ENCODE results near the gene ZBTB7B.

ZBTB7B gene

DNA sequence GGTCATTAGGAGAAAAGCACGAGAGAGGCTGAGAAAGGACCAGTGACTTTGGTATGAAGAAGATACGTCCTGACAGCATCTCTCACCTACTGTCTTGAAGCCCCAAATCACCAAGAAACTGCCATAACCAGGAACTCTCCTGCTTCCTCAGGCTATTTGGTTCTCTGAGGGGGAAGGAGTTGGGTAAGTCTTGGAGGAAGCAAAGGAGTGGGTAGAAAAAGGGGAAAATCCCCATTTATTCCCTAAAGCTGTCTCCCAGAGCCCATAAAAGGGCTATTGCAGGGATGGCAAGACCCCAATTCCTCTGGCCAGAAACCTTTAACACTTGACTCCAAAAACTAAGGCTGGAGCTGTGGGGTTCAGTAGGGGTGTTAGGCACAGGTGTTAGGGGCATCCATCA lies 44.6 kb upstream of the ZBTB7B start:
- Histone ChIP-seq H3K36me3 (peaks cover 17 to 32% (median 26%) of the 10 kb centered on the region in 11 experiments), H3K4me2 (peak overlapping the region in 7 of 11 experiments; percentile 5 to 97 (median 89); a peak in 9 of 22 replicates), H3K9ac (peak overlapping the region in 6 of 11 experiments; percentile 15 to 81 (median 48); a peak in 7 of 22 replicates), H3K4me3 (0 out of 20 replicates have a peak overlapping the region, but pooled peaks of 2 of the 10 experiments have one; percentile 3 to 7), H3K27ac (peak overlapping the region in 3 of 11 experiments; percentile 24 to 54 (median 38); a peak in 3 of 22 replicates), H3K9me3 (replicated peaks in 1 of 11) (no peaks in the 10 kb centered on the region), H3K27me3 (no peaks in the 10 kb centered on the region), H3K4me1 (peaks cover 72 to 85% (median 79%) of the 10 kb centered on the region in 10 experiments), H4K20me1 (peaks cover 0 to 26% (median 8%) of the 10 kb centered on the region in 11 experiments; a peak in 10 of 22 replicates)
- no peak for TF ChIP-seq Cebpa-rat (IDR thresholded peaks at IDR 0.05)

DNA sequence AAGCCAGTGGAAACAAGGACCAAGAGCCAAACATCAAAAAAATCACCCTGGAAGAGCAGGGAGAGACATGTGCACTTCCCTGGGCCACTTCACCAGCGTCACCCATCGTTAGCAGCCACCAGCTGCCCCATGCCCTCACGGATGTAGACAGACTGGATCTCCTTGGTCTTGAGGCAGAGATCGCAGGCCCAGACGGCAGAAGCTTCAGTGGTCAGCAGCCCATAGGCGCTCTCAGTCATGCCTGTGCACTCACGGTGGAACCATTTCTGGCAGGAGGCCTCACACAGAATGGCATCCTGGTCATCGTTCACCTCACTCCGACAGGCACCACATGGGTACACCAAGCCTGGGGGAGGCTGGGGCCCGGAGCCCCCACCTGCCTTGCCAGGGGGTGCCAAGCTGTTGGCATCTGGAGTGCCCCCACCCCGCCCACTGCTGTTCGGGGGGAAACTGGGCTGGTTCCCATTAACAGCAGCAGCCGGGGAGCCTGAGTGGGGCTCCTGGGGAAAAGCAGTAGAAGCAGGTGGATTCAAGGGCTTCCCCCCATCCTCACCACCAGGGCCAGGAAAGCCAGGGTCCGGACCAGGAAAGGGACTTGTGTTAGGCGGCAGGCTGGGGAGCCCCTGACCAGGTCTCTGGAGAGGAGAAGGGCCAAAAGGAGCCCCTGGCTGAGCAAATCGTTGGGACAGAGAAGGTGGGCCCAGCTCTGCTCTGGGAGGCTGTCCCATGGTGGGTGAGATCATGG lies 43.7 kb upstream of the ZBTB7B start:
- no peaks in the 10 kb centered on the region for H3K27me3 ChIP-seq
- peaks cover 0 to 20% (median 6%) of the 10 kb centered on the region in 11 experiments; a peak in 10 of 22 replicates for H4K20me1 ChIP-seq
- peak overlapping the region in 9 of 11 experiments; percentile 5 to 99 (median 89); a peak in 10 of 22 replicates for H3K4me2 ChIP-seq
- peak overlapping the region in 4 of 11 experiments; percentile 17 to 54 (median 31); a peak in 5 of 22 replicates for H3K27ac ChIP-seq
- peak overlapping the region in 3 of 10 experiments; percentile 6 to 79 (median 72); a peak in 2 of 20 replicates for H3K4me3 ChIP-seq
- no peak for TF ChIP-seq Cebpa-rat (IDR thresholded peaks at IDR 0.05)
- peaks cover 72 to 85% (median 79%) of the 10 kb centered on the region in 10 experiments for H3K4me1 ChIP-seq
- H3K9ac ChIP-seq = peak overlapping the region in 8 of 11 experiments; percentile 12 to 74 (median 36); a peak in 8 of 22 replicates
- H3K36me3 ChIP-seq = peaks cover 25 to 40% (median 34%) of the 10 kb centered on the region in 11 experiments
- H3K9me3 ChIP-seq (replicated peaks in 1 of 11) = no peaks in the 10 kb centered on the region

DNA sequence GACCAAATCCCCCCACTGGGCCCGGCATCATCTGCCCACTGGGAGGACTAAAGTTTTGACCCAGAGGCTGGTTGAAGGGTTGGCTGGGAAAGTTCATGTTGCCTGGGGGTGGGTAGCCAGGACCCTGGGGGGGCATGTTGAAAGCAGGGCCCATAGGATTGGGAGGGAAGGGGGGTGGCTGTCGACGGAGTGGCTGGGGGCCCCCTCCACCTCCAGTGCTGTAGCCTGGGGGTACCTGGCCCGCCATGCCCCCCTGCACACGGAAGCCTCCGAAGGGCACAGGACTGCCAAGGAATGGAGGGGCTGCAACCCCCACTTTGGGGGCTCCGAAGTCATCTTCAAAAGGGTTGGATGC lies 43.2 kb upstream of the ZBTB7B start:
- Histone ChIP-seq H3K9ac (peak overlapping the region in 6 of 11 experiments; percentile 10 to 74 (median 26); a peak in 7 of 22 replicates), H3K27ac (peak overlapping the region in 4 of 11 experiments; percentile 17 to 54 (median 31); a peak in 4 of 22 replicates), H3K9me3 (replicated peaks in 1 of 11) (no peaks in the 10 kb centered on the region), H3K4me3 (peak overlapping the region in 5 of 10 experiments; percentile 6 to 81 (median 72); a peak in 5 of 20 replicates), H3K4me2 (peak overlapping the region; percentile 21 to 99 (median 92); a peak in 16 of 22 replicates), H3K27me3 (no peaks in the 10 kb centered on the region), H3K36me3 (peaks cover 31 to 45% (median 39%) of the 10 kb centered on the region in 11 experiments), H3K4me1 (peaks cover 72 to 85% (median 78%) of the 10 kb centered on the region in 10 experiments), H4K20me1 (peaks cover 0 to 20% (median 5%) of the 10 kb centered on the region in 11 experiments; a peak in 10 of 22 replicates)
- no peak for TF ChIP-seq Cebpa-rat (IDR thresholded peaks at IDR 0.05)

DNA sequence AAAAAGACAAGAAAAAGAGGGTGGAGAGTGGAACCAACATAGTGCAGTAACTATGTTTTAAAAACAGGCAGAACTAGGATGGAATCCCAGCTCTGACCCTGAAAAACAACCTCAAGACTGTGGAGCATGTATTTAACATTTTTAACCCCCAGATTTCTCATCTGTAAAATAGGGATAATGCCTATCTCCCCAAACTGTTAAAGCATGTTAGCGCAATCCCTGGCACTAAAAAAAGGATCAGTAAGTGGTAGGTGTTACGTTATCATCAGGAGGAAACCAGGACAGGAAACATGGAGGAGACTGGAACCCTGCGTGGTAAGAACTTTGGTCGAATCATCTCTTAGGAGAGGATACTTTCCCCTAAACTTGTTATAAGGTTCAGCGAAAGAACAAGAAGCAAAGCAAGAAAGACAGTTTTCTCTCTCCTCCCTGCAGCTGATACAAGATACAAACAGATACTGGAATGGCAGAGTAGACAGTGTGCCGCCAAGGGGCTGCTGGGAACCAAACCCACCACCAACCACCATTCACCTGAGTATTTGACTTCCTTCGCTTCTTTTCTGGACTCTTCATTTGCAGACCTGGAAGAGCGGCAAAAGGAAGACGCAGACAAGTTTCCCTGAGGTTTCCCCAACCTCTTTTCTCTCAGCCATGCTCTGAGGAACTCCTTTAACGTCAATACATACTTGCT lies 42.0 kb upstream of the ZBTB7B start:
- Histone ChIP-seq H3K9ac (peak overlapping the region; percentile 92 to 99 (median 97)), H3K4me1 (peaks cover 63 to 85% (median 70%) of the 10 kb centered on the region in 10 experiments), H3K36me3 (peaks cover 42 to 57% (median 51%) of the 10 kb centered on the region in 11 experiments), H3K27me3 (no peaks in the 10 kb centered on the region), H3K9me3 (replicated peaks in 1 of 11) (no peaks in the 10 kb centered on the region), H4K20me1 (peaks cover 0 to 25% (median 7%) of the 10 kb centered on the region in 11 experiments; a peak in 11 of 22 replicates), H3K27ac (peak overlapping the region in 10 of 11 experiments; percentile 93 to 99 (median 98); a peak in 19 of 22 replicates), H3K4me3 (peak overlapping the region; percentile 72 to 90 (median 80)), H3K4me2 (peak overlapping the region; percentile 89 to 99 (median 94))
- TF ChIP-seq Cebpa-rat (IDR thresholded peaks at IDR 0.05) = no peak

DNA sequence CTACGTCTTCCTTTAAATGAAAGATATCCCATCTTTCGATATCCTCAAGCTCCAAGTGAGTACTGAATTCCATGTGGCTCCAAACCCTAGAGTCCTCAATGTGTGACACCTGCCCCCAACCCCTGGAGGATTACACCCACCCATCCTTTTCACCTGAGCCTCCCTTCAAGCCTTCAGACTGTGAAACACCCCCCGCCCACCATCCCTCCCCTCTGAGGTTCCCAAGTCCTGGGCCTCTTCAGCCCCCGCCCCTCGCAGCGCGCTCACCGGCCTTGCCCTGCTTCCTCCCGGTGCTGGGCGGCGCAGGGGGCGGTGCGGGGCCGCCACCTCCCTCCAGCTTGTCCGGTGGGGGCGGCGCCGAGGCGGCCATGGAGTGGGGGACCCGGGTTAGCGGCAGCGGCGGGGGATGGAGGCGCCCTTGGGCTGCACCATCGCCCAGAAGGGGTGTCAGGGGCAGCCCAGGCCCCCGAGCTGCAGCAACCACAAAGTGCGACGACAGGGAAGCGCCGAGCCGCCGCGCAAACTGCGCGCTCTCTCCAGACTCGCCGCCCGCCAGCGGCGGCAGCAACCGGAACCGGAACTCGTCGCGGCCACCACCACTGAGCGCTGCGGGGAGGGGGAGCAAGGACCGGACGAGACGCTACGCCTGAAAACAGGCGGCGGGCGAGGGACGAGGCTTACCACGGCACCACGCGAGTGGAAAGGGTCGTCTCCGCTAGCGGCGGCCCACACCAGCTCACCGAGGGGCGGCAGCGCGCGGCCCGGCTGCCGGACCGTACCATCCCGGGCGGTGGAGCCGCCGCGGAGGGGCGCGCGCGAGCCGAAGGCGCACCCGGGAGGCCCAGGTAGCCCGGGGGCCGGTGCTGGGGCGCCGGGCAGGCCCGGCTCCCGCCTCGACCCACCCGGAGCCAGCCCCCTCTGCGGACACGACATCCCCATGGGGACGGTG lies 41.1 kb upstream of the ZBTB7B start, which contains the start of gene PYGO2:
Gene PYGO2 (minus strand): TSS at position 576 of the 949 bp plus-strand sequence. CDS start 206 bp downstream, at position 370.
- H3K27ac ChIP-seq = peak within 1 kb of the TSS; percentile 93 to 99 (median 98)
- H3K36me3 ChIP-seq = peaks cover 51 to 66% (median 60%) of the 10 kb centered on the region in 11 experiments
- H3K9me3 ChIP-seq (replicated peaks in 1 of 11) = no peaks in the 10 kb centered on the region
- peaks cover 60 to 88% (median 67%) of the 10 kb centered on the region in 10 experiments for H3K4me1 ChIP-seq
- peak within 1 kb of the TSS; percentile 92 to 99 (median 97) for H3K9ac ChIP-seq
- H4K20me1 ChIP-seq = peaks cover 0 to 33% (median 14%) of the 10 kb centered on the region in 11 experiments; a peak in 12 of 22 replicates
- peak within 1 kb of the TSS; percentile 72 to 90 (median 80) for H3K4me3 ChIP-seq
- peak within 1 kb of the TSS; percentile 89 to 99 (median 94) for H3K4me2 ChIP-seq
- TF ChIP-seq Cebpa-rat (IDR thresholded peaks at IDR 0.05) = no peak
- H3K27me3 ChIP-seq = no peaks in the 10 kb centered on the region

DNA sequence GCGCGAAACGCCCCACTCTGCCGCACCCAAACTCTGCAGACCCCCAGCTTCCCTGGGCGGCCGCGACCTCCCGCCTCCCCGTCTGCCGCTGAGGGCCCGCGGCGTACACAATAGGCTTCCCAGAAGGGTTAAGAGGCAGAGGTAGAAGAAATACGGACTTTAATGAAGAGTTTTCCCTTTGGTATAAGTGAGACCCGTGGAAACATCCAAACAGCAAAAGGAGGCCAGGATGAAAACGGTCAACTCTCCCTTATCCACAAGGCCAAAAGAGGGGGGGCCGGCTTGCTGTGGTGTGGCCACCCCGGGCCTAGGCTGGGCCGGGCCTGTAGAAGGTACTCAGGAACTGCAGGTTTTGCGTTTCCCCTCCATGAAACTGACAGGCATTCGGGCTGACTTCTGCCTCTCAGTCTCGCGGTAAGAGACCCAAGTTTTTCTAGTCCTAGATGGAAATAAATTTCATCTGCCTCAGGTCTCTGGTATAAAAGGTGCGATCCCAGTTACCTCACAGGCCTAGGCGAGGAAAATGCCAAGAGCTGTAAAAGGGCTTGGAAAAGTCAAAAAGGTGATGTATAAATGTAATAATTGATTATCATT lies 40.3 kb upstream of the ZBTB7B start:
- peak overlapping the region; percentile 72 to 90 (median 80) for H3K4me3 ChIP-seq
- TF ChIP-seq Cebpa-rat (IDR thresholded peaks at IDR 0.05) = no peak
- H3K4me2 ChIP-seq = peak overlapping the region; percentile 87 to 99 (median 92)
- peak overlapping the region; percentile 92 to 99 (median 97) for H3K9ac ChIP-seq
- H4K20me1 ChIP-seq = peaks cover 0 to 41% (median 20%) of the 10 kb centered on the region in 11 experiments; a peak in 13 of 22 replicates
- no peaks in the 10 kb centered on the region for H3K9me3 ChIP-seq (replicated peaks in 1 of 11)
- peaks cover 59 to 73% (median 68%) of the 10 kb centered on the region in 11 experiments for H3K36me3 ChIP-seq
- H3K4me1 ChIP-seq = peaks cover 53 to 88% (median 60%) of the 10 kb centered on the region in 10 experiments
- peak overlapping the region; percentile 93 to 99 (median 98) for H3K27ac ChIP-seq
- no peaks in the 10 kb centered on the region for H3K27me3 ChIP-seq

DNA sequence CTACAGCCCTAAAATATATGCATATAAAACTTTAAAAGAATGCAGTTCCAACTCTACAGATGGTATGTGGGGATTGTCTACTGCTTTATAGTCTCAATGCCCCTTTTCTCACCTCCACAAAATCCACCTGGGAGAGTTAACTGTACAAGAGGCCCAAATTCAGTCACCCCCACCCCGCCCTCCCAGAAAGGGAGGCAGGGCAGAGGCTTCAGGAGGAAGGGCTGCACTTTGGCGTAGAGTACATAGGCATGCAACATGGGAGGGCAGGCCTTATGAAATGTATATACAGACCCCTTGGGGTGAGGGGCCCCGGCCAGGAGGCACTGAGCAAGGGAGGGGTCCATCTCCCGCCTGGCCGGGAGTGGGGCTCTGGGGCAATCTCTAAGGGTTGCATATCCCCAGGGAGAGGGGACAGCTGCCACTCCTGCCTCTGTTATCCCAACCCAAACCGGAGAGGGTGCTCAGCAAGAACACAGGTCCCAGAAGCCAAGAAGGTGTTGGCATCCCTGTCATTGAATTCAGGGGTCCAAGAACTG lies 39.7 kb upstream of the ZBTB7B start:
- Histone ChIP-seq H4K20me1 (peaks cover 0 to 47% (median 23%) of the 10 kb centered on the region in 11 experiments; a peak in 15 of 22 replicates), H3K27me3 (no peaks in the 10 kb centered on the region), H3K4me3 (peak overlapping the region; percentile 72 to 90 (median 80); a peak in 19 of 20 replicates), H3K4me1 (peaks cover 51 to 88% (median 60%) of the 10 kb centered on the region in 10 experiments), H3K4me2 (peak overlapping the region; percentile 87 to 99 (median 92)), H3K27ac (peak overlapping the region in 7 of 11 experiments; percentile 93 to 99 (median 99); a peak in 12 of 22 replicates), H3K36me3 (peaks cover 65 to 75% (median 70%) of the 10 kb centered on the region in 11 experiments), H3K9ac (peak overlapping the region; percentile 92 to 99 (median 97)), H3K9me3 (replicated peaks in 1 of 11) (no peaks in the 10 kb centered on the region)
- no peak for TF ChIP-seq Cebpa-rat (IDR thresholded peaks at IDR 0.05)
